CD14-positive monocyte (primary cell): ENCODE results near the gene FLT1. TPM values are rescaled to one million over a fixed set of nuclear protein-coding genes. Genes with fewer than 3 reads are reported as not detected.

Source experiments
- DNase-seq, 3 donors: peaks; one replicate each; pipeline ENCODE4 v3.0.0-alpha.2; 2011 to 2022
- H2AFZ ChIP-seq: 2 replicates; pipeline ENCODE4 v1.6.0; 2012; ENCODE audit warnings: mild to moderate bottlenecking, low read depth, low read length, inconsistent platforms; ENCODE audit not compliant: insufficient read depth, poor library complexity, severe bottlenecking
- H3K27ac ChIP-seq, 2 donors: 1 replicate in 1 of 2; 2 replicates in 1 of 2; pipeline ENCODE4 v1.5.1; 2012 to 2013; ENCODE audit warnings: low read length in 2 of 2, control low read depth in 1 of 2, inconsistent platforms in 1 of 2, low read depth in 1 of 2, mild to moderate bottlenecking in 1 of 2
- H3K27me3 ChIP-seq, 2 donors: one replicate each; pipeline versions ENCODE4 v1.6.0 to v1.6.1; 2011 to 2013; ENCODE audit warnings: low read length in 2 of 2; ENCODE audit not compliant: control insufficient read depth in 2 of 2, insufficient read depth in 2 of 2
- H3K36me3 ChIP-seq, 2 donors: replicated peaks in 1 of 2; 1 replicate in 1 of 2; 2 replicates in 1 of 2; pipeline versions ENCODE4 v1.5.1 to v1.6.1; 2012 to 2013; ENCODE audit warnings: low read length in 2 of 2, control low read depth in 1 of 2, inconsistent platforms in 1 of 2, mild to moderate bottlenecking in 1 of 2; ENCODE audit not compliant: insufficient read depth in 2 of 2, control insufficient read depth in 1 of 2
- H3K4me1 ChIP-seq, 2 donors: 1 replicate in 1 of 2; 2 replicates in 1 of 2; pipeline versions ENCODE4 v1.5.1 to v1.6.1; 2012 to 2013; ENCODE audit warnings: low read length in 2 of 2, control low read depth in 1 of 2, inconsistent platforms in 1 of 2, mild to moderate bottlenecking in 1 of 2, moderate library complexity in 1 of 2; ENCODE audit not compliant: insufficient read depth in 2 of 2, control insufficient read depth in 1 of 2
- H3K4me2 ChIP-seq: replicated peaks from 2 replicates; pipeline ENCODE3; 2012; ENCODE audit warnings: low read length, moderate library complexity, mild to moderate bottlenecking; ENCODE audit not compliant: poor library complexity, severe bottlenecking; ENCODE audit errors: extremely low read depth
- H3K4me3 ChIP-seq, 3 experiments: fragments of 200-600 bp in 1 of 3; sonication (generic) in 1 of 3; replicated peaks in 1 of 3; 1 replicate in 2 of 3; 2 replicates in 1 of 3; pipeline ENCODE4 v1.5.1; 2011 to 2013; ENCODE audit warnings: low read length in 3 of 3, mild to moderate bottlenecking in 3 of 3, control low read depth in 2 of 3, low read depth in 2 of 3, inconsistent platforms in 1 of 3, moderate library complexity in 1 of 3
- H3K79me2 ChIP-seq: 2 replicates; pipeline ENCODE4 v1.6.0; 2012; ENCODE audit warnings: mild to moderate bottlenecking, control low read depth, inconsistent platforms, low read length, moderate library complexity; ENCODE audit not compliant: insufficient read depth
- H3K9ac ChIP-seq: 2 replicates; pipeline ENCODE4 v1.6.0; 2017; ENCODE audit warnings: low read length, mild to moderate bottlenecking; ENCODE audit not compliant: insufficient read depth, poor library complexity, severe bottlenecking
- H3K9me3 ChIP-seq, 2 donors: replicated peaks in 1 of 2; 1 replicate in 1 of 2; 2 replicates in 1 of 2; pipeline versions ENCODE4 v1.5.1 to v1.6.1; 2012 to 2013; ENCODE audit warnings: low read length in 2 of 2, control low read depth in 1 of 2; ENCODE audit not compliant: control insufficient read depth in 1 of 2, insufficient read depth in 1 of 2
- H4K20me1 ChIP-seq: 2 replicates; pipeline ENCODE4 v1.6.0; 2012; ENCODE audit warnings: mild to moderate bottlenecking, low read length, control low read depth, moderate library complexity; ENCODE audit not compliant: insufficient read depth
- H3K27ac Mint-ChIP-seq, 7 donors: one replicate each; pipeline ENCODE4 v1.8.0; 2020; ENCODE audit warnings: mild to moderate bottlenecking in 7 of 7, mixed read lengths in 7 of 7, moderate library complexity in 6 of 7, inconsistent platforms in 2 of 7
- H3K27me3 Mint-ChIP-seq, 3 donors: one replicate each; pipeline ENCODE4 v1.8.0; 2021 to 2022; ENCODE audit warnings: low read depth in 3 of 3, mild to moderate bottlenecking in 3 of 3, mixed read lengths in 3 of 3, moderate library complexity in 3 of 3, inconsistent platforms in 1 of 3
- H3K36me3 Mint-ChIP-seq, 2 donors: one replicate each; pipeline ENCODE4 v1.8.0; 2020; ENCODE audit warnings: mixed read lengths in 2 of 2, inconsistent platforms in 1 of 2, mild to moderate bottlenecking in 1 of 2
- H3K4me1 Mint-ChIP-seq: one replicate; pipeline ENCODE4 v1.8.0; 2020; ENCODE audit warnings: mild to moderate bottlenecking, mixed read lengths
- H3K4me3 Mint-ChIP-seq, 2 donors: one replicate each; pipeline ENCODE4 v1.8.0; 2020; ENCODE audit warnings: mild to moderate bottlenecking in 2 of 2, mixed read lengths in 2 of 2, moderate library complexity in 1 of 2
- H3K9me3 Mint-ChIP-seq, 7 donors: one replicate each; pipeline ENCODE4 v1.8.0; 2020 to 2022; ENCODE audit warnings: mixed read lengths in 7 of 7, mild to moderate bottlenecking in 6 of 7, moderate library complexity in 6 of 7, inconsistent platforms in 2 of 7
- CTCF ChIP-seq: fragments of 200-600 bp; IDR thresholded peaks from one replicate; pipeline ENCODE4 v1.8.0; 2022; ENCODE audit warnings: antibody characterized with exemption, mild to moderate bottlenecking
- WGBS: methylation state at CpG from one replicate; pipeline ENCODE4 v1.1.5; 2013; ENCODE audit warnings: missing lambda C conversion rate; ENCODE audit not compliant: insufficient coverage; 5-methylcytosine and 5-hydroxymethylcytosine counted together
- intact Hi-C, 2 donors: fragments of 100-400 bp; cut with micrococcal nuclease; formaldehyde crosslinking; loops; one replicate each; pipeline versions ENCODE4 v1.15.0 to v1.15.1; 2023
- polyA minus RNA-seq: library from RNA; depleted of rRNA, polyadenylated mRNA; stranded (reverse); fragments of >200 nt; gene quantifications from 2 replicates; pipeline ENCODE4 v1.2.3, GENCODE V29; 2012
- polyA plus RNA-seq, 3 donors: library from polyadenylated mRNA; depleted of rRNA in 1 of 3; unstranded in 2 of 3; stranded (reverse) in 1 of 3; fragments of 300-500 nt in 2 of 3; fragments of >200 nt in 1 of 3; fragmentation: Illumina TruSeq in 2 of 3; gene quantifications; 1 replicate in 2 of 3; 2 replicates in 1 of 3; pipeline ENCODE4 v1.2.3, GENCODE V29; 2012 to 2021
- total RNA-seq, 12 experiments: library from RNA in 1 of 12; stranded (reverse) in 1 of 12; fragments of 120-200 nt in 1 of 12; gene quantifications; one replicate each; pipeline ENCODE4 v1.2.4 and lab custom pipeline; 2013 to 2026; ENCODE audit warnings: mixed read lengths in 6 of 12, inconsistent platforms in 1 of 12

Gene FLT1
- 0.64 TPM for total RNA-seq (2013)
- polyA plus RNA-seq (under 1 TPM in 1 of 3 donors, not detected in 2; 0.28 TPM), polyA minus RNA-seq (0.88 and 1.7 TPM in 2 replicates), total RNA-seq (lab: John Stamatoyannopoulos, UW) (31.9 to 1,538 (median 65.2) reads per million in 11 experiments)

- Histone ChIP-seq H3K27me3 (peaks cover 70 to 88% of the 10 kb centered on the region in 2 donors), H3K27ac (no peak within 1 kb of the TSS), H4K20me1 (no peaks in the 10 kb centered on the region), H3K9ac (peak within 1 kb of the TSS; percentile 58), H3K36me3 (no peaks in the 10 kb centered on the region), H3K4me3 (peak within 1 kb of the TSS; percentile 37 to 76 (median 41)), H3K4me1 (peaks cover 36 to 37% of the 10 kb centered on the region in 2 donors), H2AFZ (peak within 1 kb of the TSS; percentile 81), H3K4me2 (peak within 1 kb of the TSS; percentile 92), H3K79me2 (no peaks in the 10 kb centered on the region), H3K9me3 (peaks cover 0 to 9% of the 10 kb centered on the region in 2 donors)
- TF ChIP-seq CTCF: no peak
- Mint-ChIP-seq H3K4me3 (peak within 1 kb of the TSS; percentile 77 to 88), H3K27me3 (peaks cover 83 to 89% (median 87%) of the 10 kb centered on the region in 3 donors), H3K36me3 (peaks cover 0 to 10% of the 10 kb centered on the region in 2 donors), H3K4me1 (peaks cover 31% of the 10 kb centered on the region), H3K27ac (peak within 1 kb of the TSS in 5 of 7 donors; percentile 21 to 74 (median 33)), H3K9me3 (peaks cover 0 to 22% (median 7%) of the 10 kb centered on the region in 7 donors)
- DNase-seq: peak; percentile 33 to 76 (median 34)
- under 1% methylated on average over 84 of the region's 84 CpGs for WGBS
- intact Hi-C loops: no loop called here
Observed at GRCh38 chr13:28494778-28495537, at the start of gene FLT1. TSS of gene FLT1 (minus strand) at chr13:28495128. CDS start at chr13:28494843, 285 bp downstream.

- Histone ChIP-seq H3K4me1 (no peaks in the 10 kb centered on the region), H3K4me2 (no peak overlapping the region), H3K79me2 (no peaks in the 10 kb centered on the region), H3K9me3 (peaks cover 8 to 18% of the 10 kb centered on the region in 2 donors), H3K36me3 (no peaks in the 10 kb centered on the region), H4K20me1 (no peaks in the 10 kb centered on the region), H3K27me3 (peaks cover 3 to 7% of the 10 kb centered on the region in 2 donors), H3K27ac (no peak overlapping the region), H3K4me3 (no peak overlapping the region), H3K9ac (no peak overlapping the region), H2AFZ (no peak overlapping the region)
- TF ChIP-seq CTCF: no peak
- Mint-ChIP-seq H3K4me1 (peaks cover 5% of the 10 kb centered on the region), H3K27me3 (peaks cover 11 to 20% (median 14%) of the 10 kb centered on the region in 3 donors), H3K4me3 (no peak overlapping the region), H3K9me3 (peaks cover 4 to 22% (median 19%) of the 10 kb centered on the region in 7 donors), H3K27ac (no peak overlapping the region), H3K36me3 (no peaks in the 10 kb centered on the region)
- 100% methylated on average over 1 of the region's 1 CpG for WGBS
- no peak for DNase-seq
- intact Hi-C loops: no loop called here
Observed at GRCh38 chr13:28544026-28544425, 49.1 kb upstream of the FLT1 start.
